ENCODE measurements around the gene RAMP1.

The RAMP1 gene

DNA sequence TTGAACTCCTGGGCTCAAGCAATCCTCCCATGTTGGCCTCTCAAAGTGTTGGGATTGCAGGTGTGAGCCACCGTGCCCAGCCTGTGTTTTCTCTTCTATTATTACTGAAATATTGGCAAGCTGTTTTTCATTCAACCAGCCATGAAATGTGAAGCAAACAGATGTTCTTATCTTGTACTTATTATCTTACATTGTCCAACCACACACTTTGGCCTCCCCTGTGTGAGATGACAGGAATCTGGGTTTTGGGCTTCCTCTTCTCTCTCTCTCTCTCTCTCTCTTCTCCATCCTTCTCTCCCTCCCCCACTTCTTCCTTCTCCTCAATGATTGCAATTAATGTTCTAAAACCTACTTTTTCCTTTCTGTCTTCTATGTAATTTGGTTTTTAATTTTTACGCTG, 33.1 kb downstream of the RAMP1 start:
- no CpG with 5 or more reads among the region's 2 CpGs for WGBS (ENCODE audit: extremely low coverage, insufficient coverage, low lambda C conversion rate)
- H3K79me1 ChIP-seq (ENCODE audit: low read length): no peaks in the 10 kb centered on the region

DNA sequence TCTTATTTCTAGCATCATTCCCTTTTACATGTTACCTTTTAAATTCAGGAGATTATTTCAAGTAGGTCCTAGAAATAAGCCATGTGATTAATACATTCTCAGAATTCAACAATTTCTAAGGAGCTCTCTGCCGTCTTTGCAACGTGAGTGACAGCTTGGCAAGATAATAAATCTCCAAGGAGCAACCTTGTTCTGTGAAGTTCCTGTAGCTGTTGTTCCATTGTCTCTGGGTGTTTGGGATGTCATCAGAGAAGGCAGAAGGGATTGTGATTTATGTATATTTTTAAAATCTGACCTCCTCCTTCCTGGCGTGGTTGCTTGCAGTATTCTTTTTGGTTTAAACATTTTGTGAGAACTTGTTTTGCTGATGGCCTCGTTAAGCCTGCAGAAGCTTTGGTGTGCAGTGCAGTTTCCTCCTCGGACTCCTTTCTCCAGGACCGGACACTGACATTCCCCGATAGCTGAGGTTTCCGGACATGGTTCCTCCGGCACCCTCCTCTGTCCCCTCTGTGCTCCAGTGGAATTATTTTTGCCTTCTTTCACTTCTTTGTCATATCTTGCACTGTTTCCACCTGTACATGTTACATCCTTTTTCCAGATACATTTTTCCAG, 33.7 kb downstream of the RAMP1 start:
- no peak overlapping the region for H3K9ac ChIP-seq (ENCODE audit: low read length)
- H4K8ac ChIP-seq (ENCODE audit: low read depth, low read length): no peak overlapping the region
- DNase-seq: no peak
- H3K27ac ChIP-seq (ENCODE audit: low read depth, low read length): no peak overlapping the region
- no peak overlapping the region for H2BK120ac ChIP-seq (ENCODE audit: low read depth, low read length)
- no peak overlapping the region for H2BK5ac ChIP-seq (ENCODE audit: low read length)
- H3K4me3 ChIP-seq (ENCODE audit: low read length): no peak overlapping the region
- H4K5ac ChIP-seq (ENCODE audit: low read length): no peak overlapping the region
- no peak overlapping the region for H3K56ac ChIP-seq (ENCODE audit: low read length)
- no CpG with 5 or more reads among the region's 9 CpGs for WGBS (ENCODE audit: extremely low coverage, insufficient coverage, low lambda C conversion rate)
- H3K4me2 ChIP-seq (ENCODE audit: low read length): no peak overlapping the region
- no peaks in the 10 kb centered on the region for H3K27me3 ChIP-seq (ENCODE audit: insufficient read depth, low read length, poor library complexity)
- H3K4me1 ChIP-seq (ENCODE audit: control insufficient read depth, low read depth, low read length): no peaks in the 10 kb centered on the region
- H3K79me2 ChIP-seq (ENCODE audit: control insufficient read depth, insufficient read depth, low read length): no peaks in the 10 kb centered on the region
- no peak overlapping the region for H2BK15ac ChIP-seq (replicated peaks; ENCODE audit: low read depth)
- H3K18ac ChIP-seq (ENCODE audit: low read length): no peak overlapping the region
- no peak overlapping the region for H2AK5ac ChIP-seq (ENCODE audit: low read length)
- H3K23ac ChIP-seq (ENCODE audit: low read length): no peak overlapping the region
- H3K79me1 ChIP-seq (ENCODE audit: low read length): no peaks in the 10 kb centered on the region
- no peaks in the 10 kb centered on the region for H3K36me3 ChIP-seq (ENCODE audit: control insufficient read depth, insufficient read depth, low read length)
- no peak overlapping the region for H3K4ac ChIP-seq (ENCODE audit: low read depth, low read length)

More for the DNA sequence above, 33.1 kb downstream of the RAMP1 start:
- H3K4me1 ChIP-seq (ENCODE audit: control insufficient read depth, low read depth, low read length): no peaks in the 10 kb centered on the region
- no peak overlapping the region for H4K5ac ChIP-seq (ENCODE audit: low read length)
- no peaks in the 10 kb centered on the region for H3K27me3 ChIP-seq (ENCODE audit: insufficient read depth, low read length, poor library complexity)
- H3K4me3 ChIP-seq (ENCODE audit: low read length): no peak overlapping the region
- H3K79me2 ChIP-seq (ENCODE audit: control insufficient read depth, insufficient read depth, low read length): no peaks in the 10 kb centered on the region
- H3K56ac ChIP-seq (ENCODE audit: low read length): no peak overlapping the region
- H4K8ac ChIP-seq (ENCODE audit: low read depth, low read length): no peak overlapping the region
- H3K23ac ChIP-seq (ENCODE audit: low read length): no peak overlapping the region
- H3K18ac ChIP-seq (ENCODE audit: low read length): no peak overlapping the region
- no peak overlapping the region for H2BK120ac ChIP-seq (ENCODE audit: low read depth, low read length)
- H3K9ac ChIP-seq (ENCODE audit: low read length): no peak overlapping the region
- no peak overlapping the region for H2AK5ac ChIP-seq (ENCODE audit: low read length)
- DNase-seq: no peak
- no peak overlapping the region for H3K4ac ChIP-seq (ENCODE audit: low read depth, low read length)
- H3K36me3 ChIP-seq (ENCODE audit: control insufficient read depth, insufficient read depth, low read length): no peaks in the 10 kb centered on the region
- H2BK5ac ChIP-seq (ENCODE audit: low read length): no peak overlapping the region
- H2BK15ac ChIP-seq (replicated peaks; ENCODE audit: low read depth): no peak overlapping the region
- H3K27ac ChIP-seq (ENCODE audit: low read depth, low read length): no peak overlapping the region
- no peak overlapping the region for H3K4me2 ChIP-seq (ENCODE audit: low read length)

DNA sequence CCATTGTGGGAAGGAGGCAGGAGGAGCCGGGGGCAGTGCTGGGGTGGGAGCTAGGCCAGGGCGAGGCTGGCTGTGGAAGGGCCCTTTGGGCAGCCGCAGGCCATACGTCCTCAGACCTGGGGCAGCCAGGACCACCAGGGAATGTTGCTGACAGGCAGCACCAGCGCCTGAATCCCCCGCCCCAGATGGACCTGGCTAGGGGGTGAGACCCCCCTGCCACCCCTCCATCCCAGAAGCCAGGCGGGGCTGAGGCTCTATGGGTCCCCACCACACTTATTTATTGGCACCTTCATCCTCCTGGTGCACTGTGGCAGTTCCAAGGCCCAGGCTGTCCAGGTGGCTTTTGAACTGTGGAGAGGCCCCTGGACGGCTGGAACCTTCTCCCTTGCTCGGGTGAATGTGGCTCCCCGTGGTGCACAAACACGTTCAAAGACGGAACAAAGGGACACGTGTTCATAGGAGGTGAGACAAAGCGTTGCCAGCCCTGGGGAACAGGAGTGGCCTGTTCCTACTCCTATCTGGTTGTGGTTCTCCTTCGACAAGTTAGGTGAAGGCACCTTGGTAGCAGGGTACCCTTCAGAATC, 35.1 kb downstream of the RAMP1 start:
- Histone ChIP-seq H3K27ac (ENCODE audit: low read depth, low read length) (no peak overlapping the region), H3K4me1 (ENCODE audit: control insufficient read depth, low read depth, low read length) (no peaks in the 10 kb centered on the region), H3K18ac (ENCODE audit: low read length) (no peak overlapping the region), H3K56ac (ENCODE audit: low read length) (no peak overlapping the region), H3K9ac (ENCODE audit: low read length) (no peak overlapping the region), H3K79me2 (ENCODE audit: control insufficient read depth, insufficient read depth, low read length) (no peaks in the 10 kb centered on the region), H3K23ac (ENCODE audit: low read length) (no peak overlapping the region), H3K27me3 (ENCODE audit: insufficient read depth, low read length, poor library complexity) (no peaks in the 10 kb centered on the region), H3K36me3 (ENCODE audit: control insufficient read depth, insufficient read depth, low read length) (no peaks in the 10 kb centered on the region), H2BK120ac (ENCODE audit: low read depth, low read length) (no peak overlapping the region), H2BK15ac (replicated peaks; ENCODE audit: low read depth) (no peak overlapping the region), H4K5ac (ENCODE audit: low read length) (no peak overlapping the region), H2BK5ac (ENCODE audit: low read length) (no peak overlapping the region), H2AK5ac (ENCODE audit: low read length) (no peak overlapping the region), H3K4me3 (ENCODE audit: low read length) (no peak overlapping the region), H4K8ac (ENCODE audit: low read depth, low read length) (no peak overlapping the region), H3K4me2 (ENCODE audit: low read length) (no peak overlapping the region), H3K4ac (ENCODE audit: low read depth, low read length) (no peak overlapping the region), H3K79me1 (ENCODE audit: low read length) (no peaks in the 10 kb centered on the region)
- no peak for DNase-seq
- no CpG with 5 or more reads among the region's 15 CpGs for WGBS (ENCODE audit: extremely low coverage, insufficient coverage, low lambda C conversion rate)

DNA sequence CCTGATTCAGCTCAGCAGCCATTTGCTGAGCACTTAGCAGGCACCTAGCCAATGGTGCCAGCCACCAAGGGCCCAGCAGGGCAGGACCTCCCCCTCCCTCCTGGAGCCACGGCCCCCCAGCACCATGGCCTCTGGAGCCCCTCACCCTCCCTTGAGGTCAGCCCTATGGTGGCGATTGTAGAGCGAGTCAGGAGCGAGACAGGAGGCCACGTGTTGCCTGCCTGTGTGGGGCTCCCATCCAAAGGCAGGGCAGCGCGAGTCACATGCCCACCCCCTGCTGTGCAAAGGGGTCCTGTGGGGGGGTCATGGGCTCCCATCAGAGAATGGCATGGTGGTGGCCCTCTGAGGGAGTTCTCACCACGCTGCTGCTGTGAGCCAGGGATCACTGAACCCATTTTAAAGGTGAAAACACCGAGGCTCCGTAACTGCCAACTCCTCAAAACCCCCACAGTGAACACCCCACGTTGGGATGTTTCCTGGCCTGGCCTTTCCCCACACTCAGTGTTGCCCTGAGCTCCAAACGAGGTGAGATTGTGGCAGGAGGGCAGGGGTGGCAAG, 35.6 kb downstream of the RAMP1 start:
- H2AK5ac ChIP-seq (ENCODE audit: low read length): no peak overlapping the region
- H3K56ac ChIP-seq (ENCODE audit: low read length): no peak overlapping the region
- H3K79me1 ChIP-seq (ENCODE audit: low read length): no peaks in the 10 kb centered on the region
- H4K8ac ChIP-seq (ENCODE audit: low read depth, low read length): no peak overlapping the region
- H3K4me1 ChIP-seq (ENCODE audit: control insufficient read depth, low read depth, low read length): no peaks in the 10 kb centered on the region
- DNase-seq: no peak
- H3K79me2 ChIP-seq (ENCODE audit: control insufficient read depth, insufficient read depth, low read length): no peaks in the 10 kb centered on the region
- no peaks in the 10 kb centered on the region for H3K27me3 ChIP-seq (ENCODE audit: insufficient read depth, low read length, poor library complexity)
- H3K4ac ChIP-seq (ENCODE audit: low read depth, low read length): no peak overlapping the region
- no peak overlapping the region for H3K23ac ChIP-seq (ENCODE audit: low read length)
- no CpG with 5 or more reads among the region's 12 CpGs for WGBS (ENCODE audit: extremely low coverage, insufficient coverage, low lambda C conversion rate)
- H3K36me3 ChIP-seq (ENCODE audit: control insufficient read depth, insufficient read depth, low read length): no peaks in the 10 kb centered on the region
- no peak overlapping the region for H2BK5ac ChIP-seq (ENCODE audit: low read length)
- no peak overlapping the region for H4K5ac ChIP-seq (ENCODE audit: low read length)
- H2BK120ac ChIP-seq (ENCODE audit: low read depth, low read length): no peak overlapping the region
- H3K27ac ChIP-seq (ENCODE audit: low read depth, low read length): no peak overlapping the region
- H3K18ac ChIP-seq (ENCODE audit: low read length): no peak overlapping the region
- no peak overlapping the region for H2BK15ac ChIP-seq (replicated peaks; ENCODE audit: low read depth)
- no peak overlapping the region for H3K4me3 ChIP-seq (ENCODE audit: low read length)
- no peak overlapping the region for H3K4me2 ChIP-seq (ENCODE audit: low read length)
- no peak overlapping the region for H3K9ac ChIP-seq (ENCODE audit: low read length)

DNA sequence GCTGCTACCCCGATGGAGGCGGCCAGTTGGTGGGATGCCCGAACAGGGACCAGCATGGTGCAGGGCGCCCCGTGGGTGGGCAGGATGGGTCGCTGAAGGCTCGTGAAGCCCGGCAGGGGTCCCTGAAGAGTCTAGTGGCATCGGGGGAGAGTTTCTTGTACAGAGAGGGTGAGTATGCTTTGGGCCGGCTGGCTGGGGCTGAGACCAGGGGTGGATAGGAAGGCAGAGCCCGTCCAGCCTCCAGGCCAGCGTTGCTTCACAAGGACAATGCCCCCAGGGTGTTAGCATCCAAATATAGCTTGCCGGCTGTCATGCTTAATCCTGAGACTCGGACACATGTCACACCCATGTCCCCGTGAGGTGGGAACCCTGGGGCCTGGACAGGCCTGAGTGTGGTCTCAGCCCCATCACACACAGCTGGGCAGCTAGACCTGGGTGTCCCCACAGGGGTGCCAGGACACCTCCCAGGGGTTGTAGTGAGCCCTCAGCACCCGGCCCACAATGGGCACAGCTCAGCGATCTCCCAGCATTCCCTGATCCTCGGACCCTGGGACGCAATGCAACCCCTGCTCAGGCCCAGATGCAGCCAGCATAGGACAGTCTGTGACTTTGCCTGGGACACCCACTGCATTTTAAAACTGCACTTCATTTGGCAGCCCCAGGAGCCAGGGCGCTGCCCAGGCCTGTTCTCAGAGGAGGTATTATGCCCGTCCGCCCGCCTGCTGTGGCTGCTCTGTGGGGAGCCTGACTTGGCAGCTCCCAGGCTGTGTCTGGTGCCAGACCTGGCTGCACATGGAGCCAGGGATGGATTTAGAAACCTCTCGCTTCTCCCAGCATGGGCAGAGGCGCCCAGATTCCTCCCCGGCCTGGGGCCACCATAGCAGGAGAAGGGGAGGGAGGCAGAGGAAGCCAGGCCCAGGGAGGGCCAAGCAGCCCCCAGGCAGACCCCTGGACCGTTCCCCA, 36.4 kb downstream of the RAMP1 start:
- H3K27ac ChIP-seq (ENCODE audit: low read depth, low read length): no peak overlapping the region

More for the DNA sequence above, 36.4 kb downstream of the RAMP1 start:
- Histone ChIP-seq H3K4ac (ENCODE audit: low read depth, low read length) (no peak overlapping the region), H2BK15ac (replicated peaks; ENCODE audit: low read depth) (no peak overlapping the region), H4K5ac (ENCODE audit: low read length) (no peak overlapping the region), H3K4me1 (ENCODE audit: control insufficient read depth, low read depth, low read length) (no peaks in the 10 kb centered on the region), H3K9ac (ENCODE audit: low read length) (no peak overlapping the region), H3K4me2 (ENCODE audit: low read length) (no peak overlapping the region), H4K8ac (ENCODE audit: low read depth, low read length) (no peak overlapping the region), H3K23ac (ENCODE audit: low read length) (no peak overlapping the region), H3K36me3 (ENCODE audit: control insufficient read depth, insufficient read depth, low read length) (no peaks in the 10 kb centered on the region), H3K27me3 (ENCODE audit: insufficient read depth, low read length, poor library complexity) (no peaks in the 10 kb centered on the region), H3K79me1 (ENCODE audit: low read length) (no peaks in the 10 kb centered on the region), H3K79me2 (ENCODE audit: control insufficient read depth, insufficient read depth, low read length) (no peaks in the 10 kb centered on the region), H3K4me3 (ENCODE audit: low read length) (no peak overlapping the region), H2AK5ac (ENCODE audit: low read length) (no peak overlapping the region), H2BK5ac (ENCODE audit: low read length) (no peak overlapping the region), H3K56ac (ENCODE audit: low read length) (no peak overlapping the region), H3K18ac (ENCODE audit: low read length) (no peak overlapping the region), H2BK120ac (ENCODE audit: low read depth, low read length) (no peak overlapping the region)
- WGBS (ENCODE audit: extremely low coverage, insufficient coverage, low lambda C conversion rate): no CpG with 5 or more reads among the region's 27 CpGs
- no peak for DNase-seq
